HG02623 (cell line): ENCODE results near the gene SPACA4.
"Not testable (repeated sequence)": the region's sequence is repeated elsewhere in the genome, so short reads cannot be mapped to it uniquely, and the experiment has no call there.

Experiments
- ATAC-seq: cut with Tn5 transposase; IDR thresholded peaks from one replicate; pipeline ENCODE4 v1.9.1; 2021; ENCODE audit warnings: moderate library complexity; ENCODE audit not compliant: unreplicated experiment

Gene SPACA4

GRCh38 chr19:48618278-48618915, 11.9 kb downstream of the SPACA4 start:
- ATAC-seq = no peak

GRCh38 chr19:48618916-48619691, 12.6 kb downstream of the SPACA4 start, which contains the start of the genes RPL18 and SPHK2:
RPL18 (minus strand) TSS chr19:48619178; CDS start chr19:48619143, 35 bp downstream.
SPHK2 (plus strand) TSS chr19:48619506; CDS start chr19:48620515, 1,009 bp downstream.
- ATAC-seq = peak; percentile 83

- ATAC-seq = no peak
These were observed 13.4 kb downstream of the SPACA4 start for GRCh38 chr19:48619692-48620585.

GRCh38 chr19:48623556-48624066, 17.1 kb downstream of the SPACA4 start:
- no peak for ATAC-seq

- ATAC-seq = peak; percentile 61
These were observed 17.6 kb downstream of the SPACA4 start for GRCh38 chr19:48624067-48624594.

GRCh38 chr19:48624791-48625723, 18.5 kb downstream of the SPACA4 start:
- no peak for ATAC-seq

- ATAC-seq = no peak
These were observed 19.4 kb downstream of the SPACA4 start for GRCh38 chr19:48625891-48626327.

GRCh38 chr19:48627201-48627864, 20.8 kb downstream of the SPACA4 start:
- ATAC-seq = no peak

GRCh38 chr19:48627865-48628314, 21.3 kb downstream of the SPACA4 start:
- no peak for ATAC-seq

- no peak for ATAC-seq
These were observed 22.1 kb downstream of the SPACA4 start for GRCh38 chr19:48628486-48629296.

GRCh38 chr19:48629297-48629598, 22.7 kb downstream of the SPACA4 start:
- ATAC-seq = no peak

GRCh38 chr19:48629599-48630295, 23.2 kb downstream of the SPACA4 start:
- ATAC-seq = no peak

- no peak for ATAC-seq
These were observed 23.9 kb downstream of the SPACA4 start for GRCh38 chr19:48630296-48631063.

GRCh38 chr19:48631225-48631624, 24.7 kb downstream of the SPACA4 start:
- ATAC-seq = no peak

- not testable (repeated sequence) for ATAC-seq
These were observed 25.7 kb downstream of the SPACA4 start for GRCh38 chr19:48632286-48632685.

- ATAC-seq = no peak
These were observed 26.2 kb downstream of the SPACA4 start for GRCh38 chr19:48632692-48633147.
